HG03558 (cell line): ENCODE measurements around the gene SUCLA2.
"Not testable (repeated sequence)": the region's sequence is repeated elsewhere in the genome, so short reads cannot be mapped to it uniquely, and the experiment has no call there.

Source experiments
- ATAC-seq: cut with Tn5 transposase; IDR thresholded peaks from one replicate; pipeline ENCODE4 v1.9.1; 2021; ENCODE audit warnings: moderate number of reproducible peaks; ENCODE audit not compliant: unreplicated experiment; ENCODE audit errors: extremely low read depth

SUCLA2 gene

GRCh38 chr13:48001114-48001881, at the start of gene SUCLA2:
TSS of gene SUCLA2 (minus strand) at chr13:48001273. CDS start at chr13:48001269, 4 bp downstream.
- peak; percentile 97 for ATAC-seq

- no peak for ATAC-seq
Observed at GRCh38 chr13:48050550-48050949, 49.5 kb upstream of the SUCLA2 start.

- no peak for ATAC-seq
Observed at GRCh38 chr13:48043789-48044503, 42.9 kb upstream of the SUCLA2 start.

GRCh38 chr13:48042894-48043293, 41.8 kb upstream of the SUCLA2 start:
- ATAC-seq, result no peak

- ATAC-seq, result no peak
Observed at GRCh38 chr13:48040896-48041295, 39.8 kb upstream of the SUCLA2 start.

- no peak for ATAC-seq
Observed at GRCh38 chr13:48040049-48040448, 39.0 kb upstream of the SUCLA2 start.

GRCh38 chr13:48038761-48039160, 37.7 kb upstream of the SUCLA2 start:
- no peak for ATAC-seq

- peak; percentile 83 for ATAC-seq
Observed at GRCh38 chr13:48037346-48038173, 36.5 kb upstream of the SUCLA2 start, which contains the start of gene NUDT15. TSS of gene NUDT15 (plus strand) at chr13:48037726. CDS start at chr13:48037747, 21 bp downstream.

- ATAC-seq, result no peak
Observed at GRCh38 chr13:48029859-48030258, 28.8 kb upstream of the SUCLA2 start.

- no peak for ATAC-seq
Observed at GRCh38 chr13:48028066-48028465, 27.0 kb upstream of the SUCLA2 start.

GRCh38 chr13:48019796-48020195, 18.7 kb upstream of the SUCLA2 start:
- no peak for ATAC-seq

- ATAC-seq, result no peak
Observed at GRCh38 chr13:48018637-48019036, 17.6 kb upstream of the SUCLA2 start.

GRCh38 chr13:48014359-48014758, 13.3 kb upstream of the SUCLA2 start:
- ATAC-seq, result no peak

- no peak for ATAC-seq
Observed at GRCh38 chr13:48012668-48013067, 11.6 kb upstream of the SUCLA2 start.

GRCh38 chr13:48010698-48011097, 9.6 kb upstream of the SUCLA2 start:
- ATAC-seq, result no peak

GRCh38 chr13:48009284-48009683, 8.2 kb upstream of the SUCLA2 start:
- ATAC-seq, result no peak

GRCh38 chr13:48006396-48006795, 5.3 kb upstream of the SUCLA2 start:
- ATAC-seq, result no peak

GRCh38 chr13:48004201-48004600, 3.1 kb upstream of the SUCLA2 start:
- no peak for ATAC-seq

- not testable (repeated sequence) for ATAC-seq
Observed at GRCh38 chr13:48001999-48002398, 926 bp upstream of the SUCLA2 start.

- peak; percentile 11 for ATAC-seq
Observed at GRCh38 chr13:48000559-48001113, 437 bp downstream of the SUCLA2 start.
